ENCODE measurements around the gene ZNF236.
"Not testable (repeated sequence)": the region's sequence is repeated elsewhere in the genome, so short reads cannot be mapped to it uniquely, and the experiment has no call there.

The ZNF236 gene

DNA sequence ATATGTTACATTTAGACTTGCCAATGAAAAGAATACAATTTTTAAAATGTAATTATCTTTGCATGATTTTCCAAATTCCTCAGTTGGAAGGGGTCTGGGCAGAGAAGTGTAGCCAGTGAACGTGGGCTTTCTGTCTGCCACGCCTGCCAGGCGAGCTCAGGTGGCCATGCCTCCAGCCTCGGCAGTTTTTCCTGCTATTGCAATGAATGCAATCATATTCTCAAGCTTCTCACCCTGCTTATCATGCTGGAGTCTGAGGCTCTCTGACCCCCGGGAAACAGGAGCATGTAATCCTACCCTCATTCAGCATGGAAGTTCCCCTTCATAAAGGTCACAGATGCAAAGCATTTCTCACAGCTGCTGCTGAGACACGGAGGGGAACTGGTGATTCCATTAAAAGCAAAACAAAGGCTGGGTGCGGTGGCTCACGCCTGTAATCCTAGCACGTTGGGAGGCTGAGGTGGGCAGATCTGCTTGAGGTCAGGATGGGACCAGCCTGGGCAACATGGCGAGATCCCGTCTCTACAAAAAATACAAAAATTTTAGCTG lies 155.4 kb downstream of the ZNF236 start:
- DNase-seq: peak; percentile 4 to 28

DNA sequence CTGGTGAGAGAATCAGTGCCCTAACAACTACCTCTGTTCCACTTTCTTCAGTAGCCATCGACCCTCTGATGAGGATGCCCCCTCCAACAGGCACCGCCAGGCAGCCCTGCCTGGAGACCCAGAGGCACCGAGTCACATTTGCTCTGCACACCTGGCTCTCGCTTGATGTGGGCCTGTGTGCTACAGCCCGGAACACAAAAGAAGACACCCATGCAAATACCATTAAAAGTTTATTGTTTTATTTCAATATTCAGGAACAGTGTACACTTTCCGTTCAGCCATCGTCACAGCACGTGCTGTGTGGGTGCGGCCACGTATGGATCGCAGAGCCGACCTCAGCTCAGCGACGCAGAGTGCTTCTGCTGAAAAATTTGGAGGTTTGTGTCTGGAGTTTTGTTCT lies 156.3 kb downstream of the ZNF236 start:
- no peak for DNase-seq

DNA sequence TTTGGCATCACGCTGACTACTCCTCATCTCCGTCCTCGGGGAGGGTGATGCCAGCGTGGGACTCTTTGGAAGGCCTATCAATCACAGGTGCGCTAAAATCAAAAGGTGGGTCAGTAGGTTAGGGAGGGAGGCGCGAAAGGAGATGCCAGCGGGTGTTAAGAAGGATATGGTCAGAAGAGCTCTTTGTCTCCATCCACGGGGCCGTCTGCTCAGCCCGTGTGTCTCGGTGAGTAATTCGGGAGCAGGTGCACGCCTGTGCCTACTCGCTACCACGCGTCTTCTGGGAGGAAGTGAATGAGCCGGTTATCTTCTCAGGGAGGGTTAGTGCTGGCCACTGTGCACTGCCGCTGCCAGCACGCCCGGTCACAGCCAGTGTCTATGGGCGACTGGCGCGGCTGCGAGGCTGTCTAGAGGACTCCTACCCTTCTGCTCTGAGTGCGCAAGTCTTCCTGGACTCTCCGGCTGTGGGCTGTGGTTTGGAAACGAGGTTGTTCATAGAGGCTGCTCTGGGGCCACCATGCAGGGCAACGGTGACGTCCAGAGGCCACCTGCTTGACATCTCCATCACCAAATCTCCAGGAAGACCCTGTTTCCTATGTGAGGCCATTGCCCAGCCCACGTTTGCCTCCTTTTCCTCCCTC lies 156.9 kb downstream of the ZNF236 start:
- no peak for DNase-seq

DNA sequence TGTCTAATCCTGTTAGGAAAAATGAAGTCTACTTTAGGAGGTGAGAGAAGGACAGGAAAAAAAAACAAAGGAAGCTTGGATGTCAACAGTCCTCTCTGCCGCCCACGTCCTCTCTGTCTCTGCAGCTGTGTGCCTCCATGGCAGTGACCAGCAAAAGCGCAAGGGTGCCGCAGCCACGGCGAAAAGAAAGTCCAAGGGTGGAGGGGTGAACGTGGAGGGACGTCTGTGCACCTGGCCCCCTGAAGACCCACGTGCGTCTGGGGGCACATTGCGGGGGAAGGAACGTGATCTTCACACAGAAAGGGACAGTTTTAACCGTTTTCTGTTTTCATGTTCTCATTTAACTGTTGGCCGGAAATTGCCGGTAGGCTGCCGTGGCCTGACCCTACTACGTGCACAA lies 157.5 kb downstream of the ZNF236 start:
- no peak for DNase-seq

DNA sequence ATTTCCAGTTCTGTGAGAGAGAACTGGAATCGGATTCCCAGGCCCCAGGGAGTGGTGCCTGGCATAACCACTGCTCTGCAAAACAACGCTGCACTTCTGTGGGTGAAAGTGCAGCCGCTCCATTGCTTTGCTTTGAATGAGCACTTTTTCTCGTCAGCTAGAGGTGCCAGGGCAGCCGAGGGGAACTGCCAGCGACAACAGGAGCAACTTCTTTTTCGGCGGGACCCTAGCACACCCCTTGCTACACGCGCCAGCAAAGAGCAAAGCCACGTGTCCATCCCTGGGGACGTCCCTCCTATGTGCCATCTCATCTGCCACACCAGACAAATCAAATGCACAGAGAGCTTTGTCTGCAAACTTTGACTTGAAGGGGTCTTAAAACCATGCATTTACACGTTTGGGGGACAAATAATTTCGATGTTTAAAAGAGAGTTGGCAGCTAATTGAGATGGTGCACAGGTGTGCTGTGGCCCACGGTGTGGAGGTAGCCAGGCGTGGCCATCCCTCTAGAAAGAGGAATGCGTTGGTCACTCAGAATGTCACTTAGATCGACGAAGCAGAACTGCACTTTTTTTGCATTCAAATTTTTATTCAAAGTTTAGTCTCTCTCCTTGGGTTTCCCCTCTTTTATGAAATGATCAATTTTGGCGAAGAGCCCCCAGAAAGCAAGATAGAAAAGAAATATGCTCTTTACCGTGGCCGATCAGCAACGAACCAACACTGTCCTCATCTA lies 158.5 kb downstream of the ZNF236 start:
- no peak for DNase-seq

DNA sequence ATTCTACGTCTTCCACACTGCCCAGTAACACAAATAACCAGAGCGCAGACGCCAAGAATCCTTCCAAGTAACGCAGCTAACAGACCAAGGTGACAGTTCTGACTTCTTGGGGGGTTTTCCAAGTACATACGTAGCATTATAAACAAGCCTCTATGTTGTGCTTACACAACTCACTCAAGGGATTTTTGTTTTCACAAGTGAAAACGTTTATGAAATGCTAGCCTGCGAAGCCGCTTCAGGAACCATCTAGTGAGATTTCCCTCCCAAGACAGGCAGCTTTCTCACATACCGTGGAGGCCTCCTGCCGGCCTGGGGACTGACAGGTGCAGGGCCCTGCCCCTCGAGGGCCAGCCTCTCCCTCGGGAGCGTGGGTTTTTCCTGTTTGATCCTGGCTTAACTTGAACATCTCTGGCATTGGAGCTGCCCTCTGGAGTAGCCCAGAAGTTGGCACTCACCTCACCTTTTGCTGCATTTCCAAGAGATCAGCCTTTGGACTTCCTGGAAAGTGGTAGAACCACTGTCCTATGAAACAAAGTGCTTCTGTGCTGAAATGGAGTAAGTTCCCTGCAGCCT lies 159.1 kb downstream of the ZNF236 start:
- DNase-seq: no peak

DNA sequence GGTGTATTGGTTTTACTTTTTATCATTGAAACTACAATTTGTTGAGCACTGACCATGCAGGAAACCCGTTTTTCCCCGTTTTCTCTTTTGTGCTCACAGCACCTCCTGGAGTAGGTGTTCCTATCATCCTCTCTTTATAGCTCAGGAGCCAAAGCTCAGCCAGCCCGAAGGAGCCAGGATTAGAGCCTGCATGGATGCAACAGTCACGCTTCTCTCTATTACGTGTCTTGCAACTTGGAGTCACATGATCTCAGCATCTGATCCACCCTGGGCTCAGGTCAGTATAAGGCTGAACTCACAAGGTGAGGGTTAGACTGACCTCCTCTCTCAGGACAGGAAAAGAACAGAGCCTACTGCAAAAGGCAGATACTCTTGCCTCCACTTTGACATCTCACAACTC lies 159.7 kb downstream of the ZNF236 start:
- no peak for DNase-seq

DNA sequence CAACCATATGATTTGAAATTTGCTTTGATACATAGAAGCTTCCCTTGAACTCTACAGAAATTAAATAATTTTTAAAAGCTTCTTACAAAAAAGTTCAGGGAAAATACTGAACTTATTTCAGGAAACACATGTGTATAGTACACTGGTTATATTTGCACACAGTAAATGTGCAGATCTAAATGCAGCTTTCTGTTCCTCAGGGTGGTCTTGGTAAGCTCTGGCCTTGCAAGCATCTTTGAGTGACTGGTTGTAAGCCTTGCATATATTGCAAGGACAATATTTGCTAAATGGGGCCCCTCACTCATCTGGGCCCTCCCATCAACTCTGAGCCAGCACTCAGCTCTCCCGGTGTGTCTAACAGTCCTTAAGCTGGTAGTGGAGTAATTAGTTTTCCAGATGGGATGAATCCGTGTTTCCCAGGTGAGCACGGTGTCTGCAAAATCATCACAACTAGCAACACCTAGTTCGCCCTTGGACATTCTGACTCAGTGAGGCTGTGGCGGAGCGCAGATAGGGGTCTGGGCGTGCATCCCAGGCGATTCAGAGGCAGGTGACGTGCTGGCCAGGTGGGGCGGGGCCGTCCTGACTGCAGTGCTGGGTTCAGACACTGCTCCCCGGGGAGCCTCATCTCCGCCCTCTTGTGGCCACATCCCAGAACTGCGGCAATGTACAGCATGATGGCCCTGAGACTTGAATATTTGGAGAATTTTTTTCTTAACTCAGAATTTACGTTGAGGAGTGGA lies 160.7 kb downstream of the ZNF236 start:
- DNase-seq: peak; percentile 53 to 68

DNA sequence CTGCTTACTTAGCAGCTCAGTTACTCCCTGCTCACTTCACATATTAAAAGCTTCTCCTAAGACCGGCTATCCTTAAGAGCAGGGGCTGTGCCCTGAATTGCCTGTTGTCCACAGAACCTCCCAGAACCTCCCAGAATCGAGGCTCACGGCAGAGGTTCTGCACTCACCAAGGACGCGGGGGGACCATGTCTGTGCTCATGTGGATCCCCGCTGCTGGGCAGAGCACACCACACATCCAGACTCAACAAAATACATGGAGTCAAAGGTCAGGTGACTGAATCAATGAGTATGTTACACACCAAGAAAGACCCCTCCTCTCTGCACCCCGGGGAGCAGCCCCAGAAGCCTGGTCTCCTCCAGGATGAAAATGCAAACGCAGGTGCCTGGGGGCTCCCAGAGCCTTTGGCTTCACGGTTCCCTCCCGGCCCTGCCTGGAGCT lies 161.3 kb downstream of the ZNF236 start:
- DNase-seq: no peak

DNA sequence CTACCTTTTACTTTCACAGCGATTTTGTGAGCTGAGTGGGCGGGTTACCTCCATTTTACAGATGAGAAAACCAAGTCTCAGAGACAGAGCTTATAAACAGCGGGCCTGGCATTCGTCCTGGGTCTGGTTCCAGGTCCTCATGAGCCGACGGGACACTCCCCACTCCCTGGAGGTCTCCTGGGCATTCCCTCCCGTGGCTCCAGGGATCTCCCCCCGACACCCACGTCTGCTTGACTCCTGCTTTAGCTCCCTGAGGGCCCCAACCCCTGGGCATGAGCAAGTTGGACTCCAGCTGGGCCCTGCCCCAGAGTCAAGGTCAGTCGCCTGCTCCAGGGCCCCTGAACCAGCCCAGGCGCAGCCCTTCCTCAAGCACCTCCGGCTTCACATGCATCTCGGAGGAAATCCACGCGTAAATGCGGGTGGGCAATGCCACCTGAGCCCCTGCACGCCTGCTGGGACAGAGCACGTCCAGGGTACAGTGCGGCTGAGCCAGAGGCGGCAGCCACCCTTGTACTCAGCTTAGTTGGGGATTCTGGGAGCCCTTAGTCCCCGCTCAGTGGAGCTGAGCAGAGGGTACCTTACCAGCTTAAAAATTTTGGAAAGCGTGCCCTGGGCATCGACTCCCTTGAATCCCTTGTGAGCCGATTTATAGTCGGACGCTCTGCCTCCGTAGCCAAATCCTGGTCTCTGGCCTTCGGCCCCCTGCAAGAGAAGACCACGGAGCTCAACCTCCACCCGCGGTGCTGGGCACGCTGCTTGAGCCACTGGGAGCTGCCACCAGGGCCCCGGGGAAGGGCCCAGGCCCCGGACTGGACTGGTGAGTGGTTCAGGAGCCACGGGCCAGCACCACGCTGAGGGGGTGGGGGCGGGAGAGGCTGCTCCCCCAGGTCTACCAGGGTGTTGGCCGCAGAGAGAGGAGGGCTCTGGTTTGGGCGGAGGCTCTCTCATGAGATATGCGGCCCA lies 162.1 kb downstream of the ZNF236 start:
- no peak for DNase-seq

DNA sequence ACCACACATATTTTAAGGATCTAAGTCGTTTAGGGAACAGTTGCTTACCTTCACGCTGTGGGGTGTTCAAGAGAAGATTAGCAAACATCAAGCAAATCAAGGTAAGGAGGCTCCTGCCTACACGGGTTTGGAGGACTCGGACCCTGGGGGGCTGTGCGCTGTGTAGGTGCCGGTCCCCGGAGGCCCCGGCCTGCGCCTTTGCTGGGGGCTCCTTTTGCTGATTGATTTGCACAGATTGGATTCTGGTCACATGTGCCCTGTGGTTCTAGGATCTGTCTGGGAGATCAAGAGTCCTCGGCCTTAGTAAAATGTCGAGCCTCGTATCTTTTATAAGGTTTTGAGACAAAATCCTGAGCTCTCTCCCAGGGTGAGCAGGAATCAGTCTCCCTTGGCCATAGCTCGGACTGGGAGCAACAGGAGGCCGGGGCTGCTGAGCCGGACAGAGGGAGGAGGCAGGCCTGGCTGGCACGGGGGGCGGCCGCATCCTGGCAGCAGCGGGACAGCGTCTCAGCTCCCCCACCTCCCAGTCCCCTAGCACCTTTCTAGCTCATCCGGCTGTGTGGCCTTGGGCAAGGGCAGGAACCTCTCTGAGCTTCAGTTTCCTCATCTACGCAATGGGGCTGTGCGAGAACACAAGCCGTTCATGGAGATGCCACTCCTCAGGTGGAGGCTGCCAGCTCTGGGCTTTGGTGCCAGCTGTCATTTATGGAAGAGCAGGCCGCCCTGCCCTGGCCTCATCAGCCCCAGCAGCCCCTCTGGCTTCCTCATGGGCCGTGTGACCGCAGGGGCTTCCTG lies 163.0 kb downstream of the ZNF236 start:
- DNase-seq: no peak

DNA sequence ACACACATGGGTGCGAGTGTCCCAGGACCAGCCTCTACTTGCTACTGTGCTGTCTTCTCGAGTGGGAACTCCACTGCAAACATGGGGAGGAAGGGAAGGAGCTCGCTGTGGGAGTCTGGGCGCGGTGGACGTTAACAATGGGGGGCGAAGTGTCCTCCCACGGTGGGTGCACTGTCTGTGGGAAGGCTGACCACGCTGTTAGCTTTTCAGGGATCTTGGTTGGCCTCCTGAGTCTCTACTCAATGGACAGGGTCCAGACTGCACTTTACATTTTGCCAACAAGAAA lies 163.5 kb downstream of the ZNF236 start:
- DNase-seq: no peak

DNA sequence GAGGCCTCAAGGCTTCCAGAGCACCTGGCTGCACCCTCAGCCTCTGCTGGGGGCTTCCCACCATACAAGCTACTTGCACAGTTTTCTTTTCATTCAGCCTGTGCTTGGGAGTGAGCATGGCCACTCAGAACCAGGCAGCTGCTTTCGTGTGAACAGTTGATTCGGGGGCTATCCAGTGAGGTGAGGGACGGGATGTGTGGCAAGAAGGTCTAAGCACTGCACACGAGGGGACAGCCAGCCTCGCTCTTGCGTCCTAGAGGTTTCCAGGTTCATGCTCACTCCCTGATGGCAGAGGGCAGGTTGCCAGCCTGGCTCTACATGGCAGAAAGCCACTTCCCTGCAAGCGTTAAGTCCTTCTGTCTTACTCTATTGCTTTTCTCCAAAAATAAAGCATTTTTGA lies 164.0 kb downstream of the ZNF236 start:
- DNase-seq: no peak

DNA sequence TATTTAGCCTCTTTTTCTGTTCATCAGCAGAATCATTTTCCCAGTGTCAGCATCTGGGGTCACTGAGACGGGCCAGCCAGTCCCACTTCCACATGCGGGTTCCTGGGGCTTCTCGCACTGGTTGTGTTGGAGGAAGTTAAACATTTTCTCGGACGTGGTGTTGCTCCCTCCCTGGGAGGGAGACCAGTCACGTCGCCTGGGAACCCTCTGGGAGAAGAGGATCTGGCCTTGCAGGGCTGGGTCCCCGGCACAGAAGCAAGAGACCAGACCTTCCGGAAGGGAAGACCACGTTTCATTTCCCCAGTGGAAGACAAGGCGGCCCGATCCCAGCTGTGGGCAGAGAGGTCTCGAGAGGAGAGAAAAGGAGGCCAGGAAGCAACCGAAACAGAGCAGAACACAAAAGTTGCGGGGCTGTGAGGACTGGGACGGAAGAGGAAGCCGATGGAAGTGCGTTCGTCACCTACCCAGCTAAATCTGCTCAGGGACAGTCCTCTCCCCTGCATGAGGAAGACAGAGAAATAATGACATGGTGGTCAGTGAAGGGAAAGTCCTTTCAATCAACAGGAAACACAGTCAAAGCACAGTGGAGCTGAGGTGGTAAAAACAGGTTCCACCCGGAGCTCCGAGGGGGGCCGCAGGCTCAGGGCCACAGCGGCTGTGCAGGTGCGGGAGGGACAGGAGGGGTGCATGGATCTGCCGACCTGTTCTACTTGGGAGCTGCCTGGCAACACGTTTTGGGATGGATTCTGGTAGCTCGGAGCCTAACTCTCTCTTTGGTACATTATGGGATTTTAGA lies 165.9 kb downstream of the ZNF236 start:
- DNase-seq: no peak

DNA sequence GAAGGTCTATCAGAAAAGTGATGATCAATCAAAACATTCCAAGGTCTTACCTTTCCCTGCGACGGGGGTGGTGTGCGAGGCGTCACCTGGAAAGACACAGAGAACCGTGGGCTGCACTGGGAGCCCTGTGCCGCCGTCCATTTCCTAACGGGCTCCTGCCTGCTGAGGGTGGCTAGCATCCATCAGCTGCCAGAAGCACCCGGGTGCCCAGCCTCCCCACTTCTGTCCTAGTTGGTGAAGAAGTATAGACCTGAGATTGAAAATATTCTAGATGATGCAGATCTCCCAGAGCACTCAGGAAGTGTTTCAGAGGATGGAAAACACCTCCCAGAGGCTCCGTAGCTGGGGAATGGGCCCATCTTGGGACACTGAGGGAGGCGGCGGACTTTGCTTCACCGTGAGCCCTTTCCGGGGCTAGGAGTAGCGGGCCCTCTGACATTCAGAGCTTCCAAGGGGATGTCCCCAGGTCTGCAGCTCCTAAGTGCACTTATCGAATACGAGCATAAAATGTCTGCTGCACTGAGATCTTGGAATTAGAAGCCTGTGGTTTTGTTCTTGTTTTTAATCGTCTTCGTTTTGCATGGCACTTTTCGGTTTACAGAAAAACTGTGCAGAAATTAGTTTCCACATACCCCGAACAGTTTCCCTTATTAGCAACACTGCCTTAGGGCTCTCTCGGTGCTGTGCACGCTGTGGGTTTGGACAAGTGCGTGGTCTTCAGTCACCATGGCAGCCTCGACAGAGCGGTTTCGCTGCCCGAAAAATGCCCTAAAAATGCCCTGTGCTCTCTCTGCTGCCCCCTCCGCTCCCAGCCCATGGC lies 166.7 kb downstream of the ZNF236 start:
- DNase-seq: no peak

DNA sequence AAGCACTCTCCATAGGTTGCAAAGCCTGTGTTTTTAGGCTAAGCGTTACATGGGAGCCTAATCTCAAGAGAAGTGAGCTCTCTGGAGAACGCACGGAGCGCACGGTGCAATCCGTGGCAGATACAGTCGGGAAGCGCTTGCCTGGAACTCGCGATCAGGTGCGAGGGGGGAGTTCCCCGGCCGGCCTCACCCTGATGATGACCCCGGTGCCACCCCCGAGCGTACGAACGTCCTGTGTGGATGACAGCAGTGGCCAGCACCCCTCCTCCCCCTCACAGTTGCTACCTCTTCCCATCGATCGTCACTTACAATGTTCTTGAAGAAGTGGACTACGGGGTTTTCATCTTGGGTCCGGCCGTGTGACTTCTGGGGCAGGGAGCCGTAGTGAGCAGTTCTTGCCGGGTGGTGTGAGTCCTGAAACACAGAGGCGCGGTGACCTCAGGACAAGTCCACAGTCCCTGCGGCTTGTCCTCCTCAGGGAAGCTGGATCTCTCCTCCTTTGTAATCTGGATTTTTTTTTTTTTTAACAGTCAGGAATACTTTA lies 167.4 kb downstream of the ZNF236 start:
- no peak for DNase-seq

DNA sequence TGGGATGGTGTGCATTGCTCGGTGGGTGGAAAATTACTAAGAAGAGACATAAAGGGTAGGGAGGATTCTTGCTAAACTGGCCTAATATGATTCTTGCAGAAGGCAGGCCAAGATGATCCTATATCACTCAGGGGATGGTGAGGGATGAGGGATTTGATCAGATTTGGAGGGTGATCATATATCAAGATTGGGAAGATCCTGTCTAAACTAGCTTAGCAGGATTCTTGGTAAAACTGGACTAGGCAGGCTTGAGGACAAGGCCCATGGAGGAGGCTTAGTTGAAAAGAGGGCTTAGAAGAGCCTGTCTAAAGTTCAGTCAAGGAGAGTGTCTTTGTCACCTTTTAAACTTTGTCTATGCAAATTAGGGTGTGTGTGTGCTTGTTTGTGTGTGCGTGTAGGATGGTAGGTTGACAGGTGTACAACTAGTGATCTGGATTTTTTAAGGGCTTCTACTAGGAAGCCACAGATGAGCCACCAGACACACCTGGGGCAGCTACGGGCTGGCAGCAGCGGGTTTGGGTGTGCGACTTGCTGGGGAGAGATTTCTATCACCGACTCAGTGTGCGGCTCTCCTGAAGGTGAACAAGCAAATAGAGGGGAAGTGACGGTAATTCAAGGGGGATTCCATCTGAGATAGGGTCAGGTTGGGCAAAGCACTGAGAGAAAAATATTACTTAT lies 168.1 kb downstream of the ZNF236 start:
- not testable (repeated sequence) for DNase-seq

DNA sequence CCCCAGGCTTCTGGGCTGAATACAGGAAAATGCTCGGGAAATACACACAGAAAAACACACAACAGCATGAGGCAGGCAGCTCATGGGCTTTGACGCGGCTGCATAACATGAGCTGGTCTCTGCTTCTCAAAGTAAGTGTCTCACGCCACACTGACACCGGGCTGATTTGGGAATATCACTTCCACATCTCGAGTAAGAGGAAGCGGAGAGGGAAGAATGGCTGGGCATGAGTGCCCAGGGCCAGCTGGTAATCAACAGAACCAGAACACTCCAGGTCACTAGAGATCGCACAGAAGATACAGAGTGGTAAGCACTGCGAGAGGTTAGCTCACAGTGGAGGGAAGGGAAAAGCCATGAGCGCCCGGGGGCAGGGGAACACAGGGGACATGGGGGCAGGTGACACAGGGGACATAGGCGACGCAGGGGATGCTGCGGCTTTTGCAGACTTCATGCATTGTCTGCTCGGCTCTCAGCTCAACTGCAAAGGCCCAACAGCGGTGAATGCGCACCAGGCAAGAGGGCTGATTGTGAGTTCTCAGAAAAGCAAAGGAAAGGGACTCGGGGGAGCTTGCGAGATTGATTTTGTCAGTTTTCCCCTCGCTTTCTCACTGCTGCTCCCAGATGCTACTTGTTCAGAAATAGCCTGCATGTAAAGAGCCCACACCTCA lies 168.8 kb downstream of the ZNF236 start:
- no peak for DNase-seq

Data from SHP77 (cell line).